Stimulated activated CD4-positive, alpha-beta T cell treated with anti-CD3 and anti-CD28 coated beads, Interleukin-15, amount 100 ng/mL, for 48 hours (primary cell): Measurements from ENCODE around the gene ATOSB.
A peak's percentile ranks its signal among the peaks of the same experiment; 100 is the strongest.
"Not testable (repeated sequence)": the region's sequence is repeated elsewhere in the genome, so short reads cannot be mapped to it uniquely, and the experiment has no call there.

Experiments used
- DNase-seq, 2 donors: peaks; one replicate each; pipeline ENCODE4 v3.0.0-alpha.2; 2020; ENCODE audit warnings: low read depth in 2 of 2

The ATOSB gene, protein sequence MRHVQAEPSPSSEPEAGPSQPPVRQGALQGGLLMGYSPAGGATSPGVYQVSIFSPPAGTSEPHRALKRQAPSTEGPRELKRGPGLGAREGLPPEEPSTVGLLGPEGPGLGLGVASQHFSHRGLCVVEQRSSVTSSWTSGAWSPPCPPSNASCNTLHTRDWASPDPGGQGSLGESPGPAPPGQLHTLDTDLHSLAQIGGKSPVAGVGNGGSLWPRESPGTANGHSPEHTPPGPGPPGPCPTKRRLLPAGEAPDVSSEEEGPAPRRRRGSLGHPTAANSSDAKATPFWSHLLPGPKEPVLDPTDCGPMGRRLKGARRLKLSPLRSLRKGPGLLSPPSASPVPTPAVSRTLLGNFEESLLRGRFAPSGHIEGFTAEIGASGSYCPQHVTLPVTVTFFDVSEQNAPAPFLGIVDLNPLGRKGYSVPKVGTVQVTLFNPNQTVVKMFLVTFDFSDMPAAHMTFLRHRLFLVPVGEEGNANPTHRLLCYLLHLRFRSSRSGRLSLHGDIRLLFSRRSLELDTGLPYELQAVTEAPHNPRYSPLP

DNA sequence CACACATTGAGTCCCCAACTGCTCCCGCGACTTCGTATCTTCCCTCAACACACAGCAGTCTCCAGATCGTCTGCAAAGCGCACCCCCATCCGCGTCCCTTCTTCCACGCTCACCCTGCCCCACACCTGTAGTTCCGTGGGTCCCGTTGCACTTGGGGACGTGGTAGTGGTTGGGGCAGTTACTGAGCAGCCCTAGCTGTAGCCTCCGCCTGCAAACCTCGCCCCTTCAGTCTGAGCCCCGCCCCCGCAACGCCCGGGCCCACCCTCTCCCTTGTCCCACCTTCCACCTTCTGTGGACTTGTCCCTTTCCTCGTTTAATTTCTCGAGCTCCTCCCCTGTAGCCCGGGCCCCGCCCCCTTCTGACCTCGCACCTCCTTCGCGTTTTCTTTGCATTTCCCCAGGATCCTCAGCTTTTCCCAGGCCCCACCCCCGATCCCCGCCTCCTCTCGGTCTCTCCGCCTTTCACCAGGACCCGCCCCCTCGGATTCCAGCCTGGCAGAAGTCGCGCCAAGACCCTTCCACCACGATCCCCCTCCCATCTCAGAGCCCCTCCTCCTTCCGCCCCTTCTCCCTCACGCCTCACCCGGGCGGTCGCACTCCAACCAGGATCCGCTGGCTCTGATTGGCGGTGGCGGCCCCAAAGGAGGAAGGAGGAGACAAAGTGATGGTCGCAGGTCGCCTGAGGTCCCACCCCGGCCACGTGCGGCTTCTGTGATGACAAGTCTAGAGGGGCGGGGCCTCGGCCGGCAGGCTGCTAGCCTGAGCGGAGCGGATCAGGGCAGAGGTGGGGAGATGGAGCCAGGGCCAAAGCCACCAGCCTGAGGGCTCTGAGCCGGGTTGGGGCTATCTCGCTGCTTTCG lies at the start of gene ATOSB:
Gene ATOSB, minus strand, starts transcription at position 183 of the 859 bp plus-strand sequence. CDS start 7,588 bp downstream, outside the sequence.
- DNase-seq, result peak; percentile 89 to 91

DNA sequence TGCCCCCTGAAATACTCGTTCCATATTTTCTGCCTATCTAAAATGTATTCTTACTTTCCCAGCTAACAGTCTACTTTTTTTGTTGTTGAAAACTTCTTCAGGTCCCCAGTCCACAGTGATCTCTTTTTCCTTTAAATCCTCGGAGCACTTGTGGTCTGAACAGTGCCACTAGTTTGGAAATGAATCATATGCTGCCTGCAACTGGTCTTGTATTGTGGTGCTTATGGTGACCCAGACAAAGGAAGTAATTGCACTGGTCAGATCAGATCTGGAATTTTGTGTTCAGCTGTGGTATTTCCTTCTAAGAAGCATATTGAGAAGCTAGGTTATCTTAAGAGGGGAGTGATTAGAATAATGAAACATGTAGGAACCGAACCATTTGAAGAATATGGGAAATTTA lies 49.0 kb upstream of the ATOSB start:
- DNase-seq, result no peak

DNA sequence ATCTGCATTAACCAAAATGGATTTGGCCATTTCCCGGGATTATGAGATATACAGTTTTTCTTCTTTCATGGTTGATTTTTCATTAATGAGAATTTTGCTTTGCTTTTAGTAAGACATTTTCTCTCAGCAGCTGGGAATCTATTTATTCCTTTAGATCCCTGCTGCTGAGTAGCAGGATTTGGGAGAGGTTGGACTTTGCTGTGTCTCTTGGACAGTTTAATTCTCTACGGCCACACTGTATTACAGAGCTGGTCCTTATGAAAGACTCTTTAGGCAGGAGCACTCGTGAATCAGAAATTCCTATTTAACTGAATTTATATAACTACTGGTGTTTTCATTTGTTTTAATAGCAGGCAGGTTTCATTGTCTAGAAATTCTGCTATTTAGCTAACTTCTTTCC lies 47.8 kb upstream of the ATOSB start:
- DNase-seq, result no peak

DNA sequence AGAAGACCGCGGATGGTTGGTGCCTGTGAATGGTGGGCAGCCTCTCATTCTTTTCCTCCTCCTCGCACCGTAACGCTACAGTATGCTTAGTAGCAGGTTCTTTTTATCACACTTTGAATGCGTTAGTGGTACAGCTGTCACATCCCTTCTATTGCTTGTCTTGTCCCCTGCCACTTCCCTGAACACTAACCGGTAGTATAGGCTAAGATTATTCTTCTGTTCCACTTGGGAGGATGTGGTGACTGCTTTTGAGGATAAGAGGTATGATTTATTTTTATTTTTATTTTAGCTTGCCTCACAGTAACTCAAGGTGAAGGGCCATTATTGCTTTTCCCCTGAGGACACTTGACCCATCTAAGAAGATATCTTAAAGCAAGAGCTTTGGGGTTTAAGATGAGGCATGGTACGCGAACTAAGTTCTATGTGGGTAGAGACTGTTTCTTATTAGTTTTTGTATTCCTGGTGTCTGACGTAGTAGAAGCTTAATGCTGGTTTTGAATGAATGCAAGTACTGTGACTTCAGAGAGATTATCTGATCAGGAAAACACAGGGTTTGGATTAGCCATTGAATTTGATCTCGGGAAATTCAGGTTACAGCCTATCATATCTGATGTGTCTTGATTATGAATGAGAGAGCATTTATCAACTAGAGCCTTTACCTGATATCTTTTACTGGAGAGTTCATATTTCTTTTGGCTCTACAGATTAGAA lies 47.1 kb upstream of the ATOSB start:
- no peak for DNase-seq

DNA sequence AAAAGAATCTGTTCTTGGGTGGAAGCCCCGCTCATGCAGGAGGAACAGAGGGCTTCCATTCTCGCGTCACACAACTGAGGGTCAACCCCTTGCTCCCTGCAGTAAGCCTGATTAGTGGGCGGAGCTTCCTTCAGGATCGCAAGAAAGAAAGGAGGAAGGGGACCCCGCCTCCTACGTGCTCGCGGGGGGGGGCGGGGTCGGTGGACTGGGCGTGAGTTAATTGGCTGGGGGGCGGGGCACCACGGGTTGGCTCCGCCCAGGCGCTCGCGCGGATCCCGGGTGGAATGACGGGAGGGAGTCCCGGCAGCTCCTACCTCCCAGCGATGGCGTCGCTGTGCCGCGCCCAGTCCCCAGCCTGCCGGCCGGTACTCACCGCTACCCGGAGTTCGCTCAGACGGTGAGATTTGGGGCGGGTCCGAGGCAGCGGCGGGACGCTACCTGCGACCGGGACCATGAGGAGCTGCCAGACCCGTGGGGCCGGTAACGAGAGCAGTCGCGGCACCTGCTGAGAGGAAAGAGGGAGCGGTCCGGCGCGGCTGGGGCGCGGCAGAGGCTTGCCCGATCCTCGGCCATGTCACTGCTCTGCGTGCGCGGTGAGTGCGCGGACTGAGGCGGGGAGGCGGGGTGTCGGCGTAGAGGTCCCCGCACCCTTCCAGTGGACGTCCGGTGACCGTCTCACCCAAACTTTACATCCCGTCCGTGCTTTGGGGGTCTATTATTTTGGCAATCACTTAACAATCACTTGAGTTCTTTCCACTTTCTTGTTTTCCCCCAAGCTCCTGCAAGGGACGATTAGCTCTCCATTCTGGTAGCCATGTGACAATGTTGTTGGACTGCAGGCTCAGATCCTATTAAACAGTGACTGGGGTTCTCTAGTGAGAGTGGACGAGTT lies 46.3 kb upstream of the ATOSB start, which contains the start of gene UNC13B:
Gene UNC13B, plus strand, starts transcription at position 297 of the 892 bp plus-strand sequence. Its CDS starts 275 bp downstream, at position 572.
- DNase-seq, result peak; percentile 54 to 61

DNA sequence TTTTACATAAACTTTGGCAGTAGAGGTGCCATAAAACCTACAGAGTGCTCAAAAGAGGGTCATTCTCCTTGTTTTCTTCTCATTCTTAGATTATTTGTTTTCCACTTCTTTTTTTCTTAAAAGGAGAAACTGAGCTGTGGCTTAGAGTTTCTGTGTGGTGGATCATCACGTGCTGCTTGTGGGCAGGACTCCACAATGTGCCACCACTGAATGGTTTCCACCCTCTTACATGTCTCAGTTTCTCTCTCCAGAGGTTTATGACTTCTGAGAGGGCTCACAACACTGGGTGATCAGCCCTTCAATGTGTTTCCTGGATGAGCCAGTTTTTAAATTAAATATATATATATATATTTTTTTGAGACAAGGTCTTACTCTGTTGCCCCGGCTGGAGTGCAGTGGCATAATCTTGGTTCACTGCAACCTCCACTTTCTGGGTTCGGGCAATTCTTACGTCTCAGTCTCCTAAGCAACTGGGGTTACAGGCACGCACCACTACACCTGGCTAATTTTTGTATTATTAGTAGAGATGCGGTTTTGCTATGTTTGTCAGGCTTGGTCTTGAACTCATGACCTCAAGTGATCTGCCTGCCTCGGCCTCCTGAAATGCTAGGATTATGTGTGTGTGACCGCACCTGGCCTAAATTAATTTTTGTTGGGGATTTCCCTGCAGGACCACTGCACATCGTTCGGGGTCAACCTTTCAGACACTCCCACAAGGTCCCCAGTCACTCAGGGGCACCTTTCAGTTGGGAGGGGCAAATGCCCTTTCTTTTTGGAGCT lies 43.0 kb upstream of the ATOSB start:
- no peak for DNase-seq

DNA sequence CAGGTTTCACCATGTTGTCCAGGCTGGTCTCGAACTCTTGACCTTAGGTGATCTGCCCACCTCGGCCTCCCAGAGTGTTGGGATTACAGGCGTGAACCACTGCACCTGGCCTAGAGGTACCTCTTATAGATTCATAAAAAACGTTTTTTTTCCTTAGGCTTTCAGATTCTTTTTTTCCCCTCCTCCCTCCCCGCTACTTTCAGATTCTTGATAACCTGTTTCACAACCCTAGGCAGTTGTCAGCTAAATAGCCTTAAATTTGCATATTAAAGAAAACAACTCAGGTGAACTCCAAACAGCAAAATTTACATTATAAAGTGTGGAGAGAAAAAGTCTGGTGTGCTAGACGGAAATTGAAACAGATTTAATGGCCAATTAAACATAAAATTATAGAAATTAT lies 42.2 kb upstream of the ATOSB start:
- not testable (repeated sequence) for DNase-seq

DNA sequence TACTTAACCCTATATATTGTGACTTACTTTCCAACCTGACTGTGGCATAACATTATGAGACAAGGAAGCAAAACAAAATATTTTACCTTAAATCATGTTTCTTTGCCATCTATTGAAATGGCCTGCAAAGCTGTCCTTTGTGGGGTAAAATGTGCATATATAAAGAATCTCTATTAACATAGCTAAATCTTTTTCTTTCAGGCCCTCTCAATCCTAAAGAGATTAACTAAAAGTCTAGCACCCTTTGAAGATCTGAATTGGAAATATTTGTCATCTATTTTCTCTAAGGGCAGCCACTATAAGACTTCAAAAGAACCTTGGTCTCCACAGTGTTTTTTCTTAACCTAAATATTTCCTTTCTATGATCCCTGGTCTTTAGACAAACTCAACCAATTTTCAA lies 41.1 kb upstream of the ATOSB start:
- DNase-seq, result no peak

DNA sequence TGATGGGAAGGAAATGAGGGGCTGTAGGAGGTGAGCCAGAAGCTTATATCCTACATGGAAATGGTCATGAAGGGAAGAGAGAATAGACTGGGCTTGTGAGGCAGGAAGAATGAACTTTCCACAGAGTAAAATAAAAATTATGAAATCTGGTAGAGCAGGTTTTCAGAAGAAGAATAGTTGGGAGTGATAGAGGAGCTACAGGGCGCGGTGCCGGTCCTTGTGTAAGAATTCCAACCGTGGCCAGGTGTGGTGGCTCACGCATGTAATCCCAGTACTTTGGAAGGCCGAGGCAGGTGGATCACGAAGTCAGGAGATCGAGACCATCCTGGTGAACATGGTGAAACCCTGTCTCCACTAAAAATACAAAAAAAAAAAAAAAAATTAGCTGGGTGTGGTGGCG lies 37.3 kb upstream of the ATOSB start:
- DNase-seq, result no peak

DNA sequence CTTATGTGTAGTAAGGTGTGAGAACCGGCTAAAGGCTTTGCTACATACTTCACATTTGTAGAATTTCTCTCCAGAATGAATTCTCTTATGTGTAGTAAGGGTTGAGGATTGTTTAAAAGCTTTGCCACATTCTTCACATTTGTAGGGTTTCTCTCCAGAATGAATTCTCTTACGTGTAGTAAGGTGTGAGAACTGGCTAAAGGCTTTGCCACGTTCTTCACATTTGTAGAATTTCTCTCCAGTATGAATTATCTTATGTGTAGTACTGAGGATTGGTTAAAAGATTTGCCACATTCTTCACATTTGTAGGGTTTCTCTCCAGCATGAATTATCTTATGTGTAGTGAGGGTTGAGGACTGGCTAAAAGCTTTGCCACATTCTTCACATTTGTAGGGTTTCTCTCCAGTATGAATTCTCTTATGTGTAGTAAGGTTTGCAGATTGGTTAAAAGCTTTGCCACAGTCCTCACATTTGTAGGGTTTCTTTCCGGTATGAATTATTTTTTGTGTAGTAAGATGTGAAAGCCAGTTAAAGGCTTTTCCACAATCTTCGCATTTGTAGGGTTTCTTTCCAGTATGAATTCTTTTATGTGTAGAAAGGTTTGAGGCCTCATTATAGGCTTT lies 32.4 kb upstream of the ATOSB start:
- not testable (repeated sequence) for DNase-seq

DNA sequence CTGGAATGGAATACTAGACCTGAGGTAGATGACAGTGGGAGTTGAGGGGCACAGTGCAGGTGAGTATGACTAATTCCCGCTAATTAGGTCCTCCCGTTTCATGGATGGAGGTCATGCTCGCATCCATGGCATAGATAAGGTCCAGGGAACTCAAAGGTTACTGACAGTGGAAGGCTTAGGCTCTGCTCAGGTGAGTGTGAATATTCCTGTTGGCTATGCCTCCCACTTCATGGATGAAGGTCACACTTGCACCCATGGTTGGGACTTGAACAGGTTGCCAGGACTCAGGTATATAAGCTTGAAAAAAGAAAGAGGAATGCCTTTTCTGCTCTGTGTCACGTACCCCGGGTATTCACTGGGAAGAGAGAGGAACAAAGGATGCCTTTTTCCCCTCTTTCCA lies 26.4 kb upstream of the ATOSB start:
- no peak for DNase-seq

DNA sequence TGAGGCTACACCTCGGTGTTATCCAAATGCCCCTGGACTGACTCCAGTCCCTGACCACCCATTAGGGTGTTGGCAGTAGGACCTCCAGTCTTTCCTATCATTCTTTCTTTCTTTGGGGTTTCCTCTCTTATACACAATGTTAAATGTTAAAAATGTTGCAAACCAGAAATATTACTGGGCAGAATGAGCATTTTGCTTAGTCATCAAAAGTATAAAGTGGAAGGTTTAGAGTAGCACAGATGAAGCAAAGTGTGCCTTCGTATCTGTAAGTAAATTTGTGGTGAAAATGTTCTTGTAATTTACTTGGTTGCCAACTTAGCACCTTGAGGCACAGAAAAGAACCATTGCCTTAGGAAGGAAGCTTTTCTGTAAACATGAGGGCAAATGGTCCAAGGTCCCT lies 24.4 kb upstream of the ATOSB start:
- no peak for DNase-seq

DNA sequence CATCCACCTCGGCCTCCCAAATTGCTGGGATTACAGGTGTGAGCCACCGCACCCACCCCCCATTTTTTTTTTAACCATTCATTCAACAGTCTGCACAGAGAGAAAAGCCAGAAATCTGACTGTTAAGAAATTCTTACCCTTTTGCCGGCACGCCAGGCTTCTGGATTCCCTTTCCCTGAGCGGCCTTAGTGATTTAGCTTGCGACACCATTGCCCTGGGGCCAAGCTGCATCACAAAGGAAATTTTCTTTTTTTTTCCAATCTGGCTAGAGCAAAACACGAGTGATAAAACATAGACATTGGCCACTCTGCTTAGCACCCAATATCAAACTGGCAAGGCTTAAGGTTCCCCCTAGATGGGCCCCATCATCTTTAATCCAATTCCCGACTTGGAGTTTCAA lies 21.2 kb upstream of the ATOSB start:
- DNase-seq, result no peak

DNA sequence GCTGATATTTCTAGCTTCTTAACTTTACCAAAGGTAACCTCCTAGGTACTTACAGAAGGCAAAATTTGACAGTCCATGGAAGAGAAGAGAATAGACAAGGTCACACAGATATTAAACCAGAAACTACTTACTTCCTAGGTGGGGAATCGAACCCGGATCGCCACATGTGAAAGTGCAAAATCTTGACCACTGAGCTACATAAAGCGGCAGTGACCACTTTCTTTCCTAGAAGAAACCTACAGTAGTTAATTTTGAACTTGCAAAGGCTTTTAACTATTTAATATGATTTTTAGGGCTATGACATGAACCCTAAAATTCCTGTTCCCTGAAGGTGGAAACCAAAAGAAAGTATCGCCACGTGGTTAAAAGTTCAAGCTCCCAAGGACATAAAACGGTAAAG lies 20.3 kb upstream of the ATOSB start:
- DNase-seq, result no peak

DNA sequence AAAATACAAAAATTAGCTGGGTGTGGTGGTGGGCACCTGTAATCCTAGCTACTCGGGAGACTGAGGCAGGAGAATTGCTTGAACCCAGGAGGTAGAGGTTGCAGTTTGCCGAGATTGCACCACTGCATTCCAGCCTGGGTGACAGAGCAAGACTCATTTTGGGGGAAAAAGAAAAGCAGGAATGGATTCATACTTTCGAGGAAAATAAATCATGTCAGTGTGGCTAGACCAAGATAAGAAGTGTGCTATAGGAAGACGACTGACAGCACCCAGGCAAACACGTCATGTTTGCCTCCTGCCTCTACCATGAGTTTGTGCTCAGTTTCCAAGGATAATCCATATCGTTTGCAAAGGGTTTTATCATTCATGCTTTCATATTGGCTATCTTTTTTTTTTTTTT lies 19.3 kb upstream of the ATOSB start:
- DNase-seq, result no peak

DNA sequence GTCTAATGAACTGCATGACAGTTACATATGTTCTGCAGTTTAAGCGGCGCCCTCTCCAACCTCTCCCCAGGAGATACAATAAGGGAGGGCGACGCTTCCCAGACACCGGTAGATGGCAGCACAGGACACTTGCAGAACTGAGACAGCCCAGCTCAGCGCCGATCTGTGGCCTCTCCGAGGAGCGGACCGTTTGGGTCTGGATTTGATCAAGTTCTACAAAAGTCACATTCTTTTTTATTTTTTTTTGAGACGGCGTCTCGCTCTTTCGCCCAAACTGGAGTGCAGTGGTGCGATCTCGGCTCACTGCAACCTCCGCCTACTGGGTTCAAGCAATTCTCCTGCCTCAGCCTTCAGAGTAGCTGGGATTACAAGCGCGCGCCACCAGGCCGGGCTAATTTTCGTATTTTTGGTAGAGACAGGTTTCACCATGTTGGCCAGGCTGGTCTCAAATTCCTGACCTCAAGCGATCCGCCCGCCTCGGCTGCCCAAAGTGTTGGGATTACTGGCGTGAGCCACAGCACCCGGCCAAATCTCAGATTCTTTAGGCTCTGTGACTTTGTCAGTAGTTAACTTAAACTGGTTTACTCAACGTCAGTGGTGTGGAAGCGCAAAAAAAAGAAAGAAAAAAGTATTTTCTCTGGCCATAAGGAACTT lies 1.4 kb upstream of the ATOSB start:
- DNase-seq, result peak; percentile 78 to 86

DNA sequence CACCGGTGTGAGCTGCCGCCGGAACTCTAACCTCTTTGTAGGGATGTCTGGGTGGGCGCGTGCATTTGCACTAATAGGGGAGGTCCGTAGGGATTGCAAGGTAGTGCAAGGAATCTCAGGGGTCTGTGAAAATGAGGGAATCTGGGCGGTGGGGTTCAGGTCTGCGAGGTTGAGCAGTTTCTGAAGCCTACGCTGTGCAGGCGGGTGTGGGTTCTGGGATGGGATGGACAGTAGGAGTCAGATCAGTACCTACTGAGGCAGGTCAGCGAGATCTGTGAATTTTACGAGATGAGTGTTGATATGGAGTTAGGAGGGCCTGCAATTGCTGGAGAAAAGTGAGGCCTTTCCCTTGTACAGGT lies 856 bp upstream of the ATOSB start:
- no peak for DNase-seq

DNA sequence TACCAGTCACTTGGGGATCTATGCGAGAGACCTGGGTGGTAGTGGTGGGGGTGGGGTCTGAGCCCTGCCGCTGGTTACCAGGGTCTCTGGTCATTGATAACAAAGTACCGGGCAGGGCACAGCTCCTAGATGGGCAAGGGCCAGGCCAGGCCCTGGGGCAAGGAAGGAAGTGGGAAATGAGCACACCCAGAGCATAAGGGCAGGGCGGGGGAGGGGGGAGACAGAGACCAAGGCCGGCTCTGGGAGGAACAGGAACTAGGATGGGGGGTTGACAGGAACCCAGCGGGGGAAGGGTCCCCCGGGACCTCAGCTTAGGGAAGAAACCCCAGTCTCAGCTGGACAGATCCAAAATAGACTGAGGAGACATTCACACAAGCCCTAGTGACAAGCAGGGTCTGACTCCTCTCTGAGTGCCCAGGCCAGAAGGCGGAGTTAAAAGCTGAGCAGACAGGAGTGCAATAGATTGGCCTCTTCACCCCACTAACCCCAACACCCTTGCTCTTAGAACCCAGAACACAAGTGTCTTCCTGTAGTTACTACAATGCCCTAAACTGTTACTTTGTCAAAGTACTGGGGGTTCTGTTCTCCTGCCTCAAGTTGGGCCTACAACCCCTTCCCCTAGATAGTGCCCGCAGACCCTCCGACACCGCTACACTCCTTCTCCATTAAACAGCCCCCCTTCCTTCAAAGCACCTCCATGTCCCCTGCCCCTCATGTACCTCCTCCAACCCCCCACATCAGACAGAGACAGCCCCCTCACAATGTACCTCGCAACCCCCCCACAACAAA lies 628 bp downstream of the ATOSB start:
- DNase-seq, result no peak
